Ishikawa (cell line): ENCODE measurements around the gene TOR4A.

Experiments used
- CEBPB ChIP-seq: IDR thresholded peaks from 2 replicates; pipeline ENCODE4 v1.6.1; 2012
- EP300 ChIP-seq: IDR thresholded peaks from 2 replicates; pipeline ENCODE4 v1.6.1; 2012; ENCODE audit warnings: borderline replicate concordance

DNA sequence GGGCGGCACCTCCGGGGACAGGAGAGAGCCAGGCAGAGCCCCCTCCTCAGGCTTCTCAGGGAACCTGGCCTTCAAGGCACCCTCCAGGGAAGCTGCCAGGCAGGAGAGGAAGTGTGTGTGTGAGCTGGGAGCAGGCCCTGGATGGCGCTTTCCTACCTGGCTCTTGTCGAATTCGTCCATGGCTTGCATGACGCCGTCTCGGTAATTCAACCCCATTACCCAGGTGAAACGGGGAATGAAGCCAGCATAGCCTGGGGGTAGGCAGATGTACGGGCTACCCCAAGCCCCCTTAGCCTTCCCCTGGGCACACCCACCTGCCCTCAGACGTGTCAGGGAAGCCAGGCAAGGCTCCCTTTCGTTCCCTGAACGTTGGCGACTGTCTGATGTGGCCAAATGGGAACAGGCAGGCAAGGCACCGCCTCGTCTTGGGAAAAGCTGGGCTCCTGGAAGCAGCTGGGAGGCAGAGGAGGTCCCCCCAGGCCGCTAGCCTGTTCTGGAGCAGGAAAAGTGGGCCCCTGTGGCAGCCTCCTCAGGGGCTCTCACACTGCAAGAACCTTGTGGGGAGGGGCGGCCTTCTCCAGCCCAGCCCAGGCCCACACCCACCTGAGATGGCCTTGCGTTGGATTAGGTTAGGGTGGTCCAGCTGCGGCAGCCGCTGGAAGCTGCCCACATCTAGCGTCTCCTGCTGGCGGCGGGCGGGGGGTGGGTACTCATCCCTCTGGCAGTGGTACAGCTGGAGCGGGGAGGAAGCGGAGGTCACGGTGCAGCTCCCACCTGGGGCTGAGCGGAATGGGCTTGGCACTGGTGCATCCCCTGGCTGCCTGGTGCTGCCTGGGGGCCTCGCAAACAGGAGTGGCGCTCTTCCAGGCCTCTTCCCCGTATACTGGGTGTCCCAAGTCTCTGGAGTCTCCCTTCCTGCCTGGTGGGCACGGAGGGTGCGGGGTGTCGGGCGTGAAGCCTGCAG, 32.8 kb upstream of the TOR4A start:
- no peak for TF ChIP-seq EP300
- no peak for TF ChIP-seq CEBPB
